ENCODE results near the gene OR11H12.
"Not testable (repeated sequence)": the region's sequence is repeated elsewhere in the genome, so short reads cannot be mapped to it uniquely, and the experiment has no call there.

OR11H12 gene, protein sequence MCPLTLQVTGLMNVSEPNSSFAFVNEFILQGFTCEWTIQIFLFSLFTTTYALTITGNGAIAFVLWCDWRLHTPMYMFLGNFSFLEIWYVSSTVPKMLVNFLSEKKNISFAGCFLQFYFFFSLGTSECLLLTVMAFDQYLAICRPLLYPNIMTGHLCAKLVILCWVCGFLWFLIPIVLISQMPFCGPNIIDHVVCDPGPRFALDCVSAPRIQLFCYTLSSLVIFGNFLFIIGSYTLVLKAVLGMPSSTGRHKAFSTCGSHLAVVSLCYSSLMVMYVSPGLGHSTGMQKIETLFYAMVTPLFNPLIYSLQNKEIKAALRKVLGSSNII

DNA sequence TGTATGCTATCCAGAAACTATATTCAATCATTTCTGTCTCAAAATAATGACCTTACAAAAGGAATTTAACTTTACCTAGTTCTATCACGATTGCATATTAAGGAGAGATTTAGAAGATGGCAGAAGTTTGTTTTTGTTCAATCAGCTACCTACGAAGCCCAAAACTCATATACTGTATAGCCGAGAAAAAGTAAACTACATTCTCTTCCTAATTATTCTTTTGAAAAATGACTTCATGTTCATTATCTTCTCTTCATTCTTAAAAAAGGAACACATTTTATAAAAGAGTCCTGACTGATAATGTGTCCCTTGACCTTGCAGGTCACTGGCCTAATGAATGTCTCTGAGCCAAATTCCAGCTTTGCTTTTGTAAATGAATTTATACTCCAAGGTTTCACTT, at the start of gene OR11H12:
Gene OR11H12, plus strand, starts transcription at position 301 of the 400 bp plus-strand sequence. Its CDS starts 0 bp downstream, at position 301.
- not testable (repeated sequence) for DNase-seq, ATAC-seq

- not testable (repeated sequence) for ATAC-seq, DNase-seq
Observed at GRCh38 chr14:18582908-18583307, 18.0 kb upstream of the OR11H12 start.

- not testable (repeated sequence) for ATAC-seq, DNase-seq
Observed at GRCh38 chr14:18626610-18627213, 25.8 kb downstream of the OR11H12 start.

- DNase-seq, ATAC-seq: not testable (repeated sequence)
Observed at GRCh38 chr14:18636066-18636465, 35.1 kb downstream of the OR11H12 start.

GRCh38 chr14:18638032-18638431, 37.1 kb downstream of the OR11H12 start:
- DNase-seq, ATAC-seq: not testable (repeated sequence)

- not testable (repeated sequence) for DNase-seq, ATAC-seq
Observed at GRCh38 chr14:18638785-18639184, 37.9 kb downstream of the OR11H12 start.

DNA sequence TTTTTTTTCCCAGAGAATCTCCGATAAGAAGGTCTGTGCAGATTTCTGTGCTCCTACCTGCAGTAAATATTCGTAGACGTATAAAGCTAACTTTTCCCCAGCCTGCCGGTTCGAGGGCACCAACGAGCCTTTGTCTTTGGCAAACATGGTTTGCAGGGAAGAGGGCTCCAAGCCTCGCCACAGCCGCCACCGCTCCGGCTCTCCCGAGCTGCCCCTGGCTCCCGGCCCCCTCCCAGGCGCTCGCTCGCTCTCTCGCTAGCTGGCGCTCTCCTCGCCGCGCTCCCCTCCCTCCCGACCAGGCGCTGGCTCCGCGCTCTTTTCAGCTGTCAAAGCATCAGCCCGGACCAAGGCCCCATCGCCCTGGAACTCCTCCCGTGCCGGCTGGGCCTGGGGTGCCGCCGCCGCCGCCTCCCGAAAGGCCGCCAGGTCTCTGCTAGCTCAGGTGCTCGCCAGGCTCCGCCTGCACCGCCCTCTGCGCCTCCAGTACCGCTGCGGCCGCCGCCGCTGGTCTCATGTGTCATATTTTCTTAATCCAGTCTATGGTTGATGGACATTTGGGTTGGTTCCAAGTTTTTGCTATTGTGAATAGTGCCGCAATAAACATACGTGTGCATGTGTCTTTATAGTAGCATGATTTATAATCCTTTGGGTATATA, 45.3 kb downstream of the OR11H12 start:
- not testable (repeated sequence) for DNase-seq

More for the DNA sequence above, 45.3 kb downstream of the OR11H12 start:
- not testable (repeated sequence) for ATAC-seq

Measured in stimulated activated naive CD8-positive, alpha-beta T cell treated with anti-CD3 and anti-CD28 coated beads, Interleukin-15, Interleukin-2, amounts not matched to agents 100 U/mL and 50 U/mL, for 24 hours (primary cell).